Osteocyte (in vitro differentiated cells): ENCODE data around the gene FABP2. TPM values are rescaled to one million over a fixed set of nuclear protein-coding genes. Genes with fewer than 3 reads are reported as not detected.

Experiments used
- DNase-seq: peaks from one replicate; pipeline ENCODE4 v3.0.0; 2021; ENCODE audit warnings: mixed read lengths; ENCODE audit not compliant: unreplicated experiment; ENCODE audit errors: extremely low spot score
- H3K27ac Mint-ChIP-seq: one replicate; pipeline ENCODE4 v1.8.0; 2021; ENCODE audit warnings: mild to moderate bottlenecking, mixed read lengths; ENCODE audit not compliant: unreplicated experiment
- H3K27me3 Mint-ChIP-seq: one replicate; pipeline ENCODE4 v1.8.0; 2021; ENCODE audit warnings: mixed read lengths; ENCODE audit not compliant: unreplicated experiment
- H3K36me3 Mint-ChIP-seq: one replicate; pipeline ENCODE4 v1.8.0; 2021; ENCODE audit warnings: mixed read lengths; ENCODE audit not compliant: unreplicated experiment
- H3K4me1 Mint-ChIP-seq: one replicate; pipeline ENCODE4 v1.8.0; 2021; ENCODE audit warnings: mixed read lengths; ENCODE audit not compliant: unreplicated experiment
- H3K4me3 Mint-ChIP-seq: one replicate; pipeline ENCODE4 v1.8.0; 2021; ENCODE audit warnings: mild to moderate bottlenecking, moderate library complexity, mixed read lengths; ENCODE audit not compliant: unreplicated experiment
- H3K9me3 Mint-ChIP-seq: one replicate; pipeline ENCODE4 v1.8.0; 2021; ENCODE audit warnings: mixed read lengths; ENCODE audit not compliant: unreplicated experiment
- total RNA-seq: library from RNA; stranded (reverse); gene quantifications from 2 replicates; pipeline ENCODE4 v1.2.1, GENCODE V29; 2021
- TF ChIP-seq, protein P1 (sequence below): fragments of 200-600 bp; sonication (generic); IDR thresholded peaks from 2 replicates; pipeline ENCODE4 v1.5.0; 2021; ENCODE audit warnings: antibody characterized with exemption, mild to moderate bottlenecking, moderate library complexity

FABP2 gene
- total RNA-seq, 1 donor from 2014 or later = 0.13 TPM

DNA sequence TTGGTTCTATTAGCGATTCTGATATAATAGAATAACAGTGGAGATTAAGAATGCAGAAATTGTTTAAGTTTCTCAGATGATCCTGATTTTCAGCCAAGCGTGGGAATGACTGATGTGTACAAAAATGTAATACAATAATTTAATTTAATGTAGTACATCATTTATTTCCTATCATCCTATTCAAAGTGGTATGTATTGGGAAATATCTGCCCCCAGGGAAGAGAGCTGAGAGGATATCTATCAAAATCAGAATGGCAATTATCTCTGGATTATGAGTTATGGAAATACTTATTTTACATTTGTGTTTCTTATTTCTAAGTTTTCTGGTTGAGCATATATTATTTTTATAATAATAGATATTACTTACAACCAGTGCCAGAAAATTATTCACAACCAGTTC is 3.9 kb downstream of the FABP2 start:
- DNase-seq = no peak
- H3K27ac Mint-ChIP-seq = no peak overlapping the region
- TF ChIP-seq, protein P1, sequence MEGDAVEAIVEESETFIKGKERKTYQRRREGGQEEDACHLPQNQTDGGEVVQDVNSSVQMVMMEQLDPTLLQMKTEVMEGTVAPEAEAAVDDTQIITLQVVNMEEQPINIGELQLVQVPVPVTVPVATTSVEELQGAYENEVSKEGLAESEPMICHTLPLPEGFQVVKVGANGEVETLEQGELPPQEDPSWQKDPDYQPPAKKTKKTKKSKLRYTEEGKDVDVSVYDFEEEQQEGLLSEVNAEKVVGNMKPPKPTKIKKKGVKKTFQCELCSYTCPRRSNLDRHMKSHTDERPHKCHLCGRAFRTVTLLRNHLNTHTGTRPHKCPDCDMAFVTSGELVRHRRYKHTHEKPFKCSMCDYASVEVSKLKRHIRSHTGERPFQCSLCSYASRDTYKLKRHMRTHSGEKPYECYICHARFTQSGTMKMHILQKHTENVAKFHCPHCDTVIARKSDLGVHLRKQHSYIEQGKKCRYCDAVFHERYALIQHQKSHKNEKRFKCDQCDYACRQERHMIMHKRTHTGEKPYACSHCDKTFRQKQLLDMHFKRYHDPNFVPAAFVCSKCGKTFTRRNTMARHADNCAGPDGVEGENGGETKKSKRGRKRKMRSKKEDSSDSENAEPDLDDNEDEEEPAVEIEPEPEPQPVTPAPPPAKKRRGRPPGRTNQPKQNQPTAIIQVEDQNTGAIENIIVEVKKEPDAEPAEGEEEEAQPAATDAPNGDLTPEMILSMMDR = no peak
- H3K4me1 Mint-ChIP-seq = peaks cover 20% of the 10 kb centered on the region
- peaks cover 8% of the 10 kb centered on the region for H3K27me3 Mint-ChIP-seq
- H3K4me3 Mint-ChIP-seq = no peak overlapping the region
- no peaks in the 10 kb centered on the region for H3K9me3 Mint-ChIP-seq
- no peaks in the 10 kb centered on the region for H3K36me3 Mint-ChIP-seq

DNA sequence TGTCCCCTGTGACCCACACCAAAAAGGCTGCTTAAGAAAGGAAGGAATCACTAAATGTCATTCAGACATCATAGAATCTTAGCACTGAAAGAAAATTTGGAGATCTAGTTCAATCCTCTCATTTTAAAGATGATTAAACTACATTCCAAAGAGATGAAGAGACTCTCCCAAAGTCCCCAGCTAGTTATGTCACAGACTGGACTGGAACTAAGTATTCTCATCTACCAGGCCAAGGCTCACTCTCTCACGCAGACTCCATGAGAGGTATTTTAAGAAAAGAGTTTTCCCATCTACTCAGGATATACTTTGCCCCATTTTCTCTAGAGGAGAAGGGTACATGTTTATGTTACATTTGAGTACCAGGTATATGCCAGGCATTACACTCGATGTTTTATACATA is 6.9 kb downstream of the FABP2 start:
- peaks cover 5% of the 10 kb centered on the region for H3K27me3 Mint-ChIP-seq
- TF ChIP-seq, protein P1 = no peak
- H3K9me3 Mint-ChIP-seq = no peaks in the 10 kb centered on the region
- H3K4me3 Mint-ChIP-seq = no peak overlapping the region
- H3K27ac Mint-ChIP-seq = no peak overlapping the region
- DNase-seq = no peak
- peaks cover 26% of the 10 kb centered on the region for H3K4me1 Mint-ChIP-seq
- no peaks in the 10 kb centered on the region for H3K36me3 Mint-ChIP-seq

GRCh38 chr4:119314356-119314755 is 7.6 kb downstream of the FABP2 start:
- no peak for DNase-seq
- H3K27ac Mint-ChIP-seq = no peak overlapping the region
- H3K36me3 Mint-ChIP-seq = no peaks in the 10 kb centered on the region
- peaks cover 26% of the 10 kb centered on the region for H3K4me1 Mint-ChIP-seq
- TF ChIP-seq, protein P1 = peak; percentile 82
- no peak overlapping the region for H3K4me3 Mint-ChIP-seq
- peaks cover 5% of the 10 kb centered on the region for H3K27me3 Mint-ChIP-seq
- no peaks in the 10 kb centered on the region for H3K9me3 Mint-ChIP-seq

DNA sequence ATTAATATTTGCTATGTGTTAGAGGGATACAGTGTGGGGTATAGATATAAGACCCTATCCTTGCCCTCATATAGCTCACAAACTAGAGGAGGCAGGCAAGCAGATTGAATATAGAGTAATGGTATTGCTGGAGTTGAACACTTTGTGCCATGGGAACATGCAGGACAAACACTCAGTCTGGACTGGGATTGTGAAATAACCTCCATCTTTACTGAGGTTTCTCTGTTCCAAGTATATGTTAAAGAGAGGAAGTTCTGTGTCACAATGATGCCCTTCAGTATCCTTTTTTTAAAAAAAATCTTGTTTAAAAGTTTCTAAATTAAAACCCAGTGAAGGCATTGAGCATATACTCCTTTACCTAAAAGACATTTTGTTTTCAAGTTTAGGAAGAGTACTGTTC is 8.7 kb downstream of the FABP2 start:
- no peaks in the 10 kb centered on the region for H3K36me3 Mint-ChIP-seq
- no peak overlapping the region for H3K27ac Mint-ChIP-seq
- no peak for DNase-seq
- H3K4me3 Mint-ChIP-seq = no peak overlapping the region
- H3K27me3 Mint-ChIP-seq = peaks cover 5% of the 10 kb centered on the region
- no peaks in the 10 kb centered on the region for H3K9me3 Mint-ChIP-seq
- H3K4me1 Mint-ChIP-seq = peaks cover 20% of the 10 kb centered on the region
- TF ChIP-seq, protein P1 = no peak

DNA sequence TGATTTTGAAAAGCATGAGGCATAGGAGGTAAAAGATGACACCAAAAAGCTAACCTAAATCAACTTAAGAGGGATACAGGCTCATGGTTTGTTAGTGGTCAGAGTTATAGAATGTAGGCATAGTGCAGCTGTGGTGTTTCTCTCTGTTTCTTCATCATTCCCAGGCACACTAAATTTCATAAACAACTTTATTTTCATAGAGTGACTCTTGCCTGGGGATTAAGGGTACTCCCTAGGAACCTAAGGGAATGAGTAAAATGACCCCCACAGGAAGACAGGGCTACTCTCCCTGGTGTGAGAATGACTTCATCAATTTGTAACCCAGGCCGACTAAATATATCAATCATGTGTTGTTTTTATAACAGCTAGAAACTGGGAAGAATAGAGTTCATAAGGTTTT is 11.1 kb downstream of the FABP2 start:
- peak overlapping the region; percentile 52 for H3K27ac Mint-ChIP-seq
- no peaks in the 10 kb centered on the region for H3K36me3 Mint-ChIP-seq
- peaks cover 16% of the 10 kb centered on the region for H3K4me1 Mint-ChIP-seq
- DNase-seq = no peak
- H3K9me3 Mint-ChIP-seq = no peaks in the 10 kb centered on the region
- H3K4me3 Mint-ChIP-seq = no peak overlapping the region
- H3K27me3 Mint-ChIP-seq = peaks cover 5% of the 10 kb centered on the region
- TF ChIP-seq, protein P1 = no peak
